ENCODE measurements around the gene GSS. TPM values are rescaled to one million over a fixed set of nuclear protein-coding genes. Genes with fewer than 3 reads are reported as not detected.

Gene GSS
- total and polyA plus RNA-seq, 8 donors: 18.1 to 199 (median 43.7) TPM

- H3K9me3 ChIP-seq: no peaks in the 10 kb centered on the region
- no peak overlapping the region for H3K4me3 ChIP-seq
- peaks cover 18 to 74% (median 48%) of the 10 kb centered on the region in 4 donors for H3K4me1 ChIP-seq
- no peaks in the 10 kb centered on the region for H3K27me3 ChIP-seq
- H3K27ac ChIP-seq: peak overlapping the region in 4 of 5 donors; percentile 7 to 57 (median 49)
- intact Hi-C loops (cut with DNase I; ENCODE audit: low total_unique reads): no loop called here
- H3K36me3 ChIP-seq: peaks cover 0 to 4% (median 0%) of the 10 kb centered on the region in 4 donors
- DNase-seq: no peak
- TF ChIP-seq POLR2A (IDR thresholded peaks at IDR 0.05) (no peak), POLR2AphosphoS5 (IDR thresholded peaks at IDR 0.05) (no peak), EP300 (IDR thresholded peaks at IDR 0.05) (no peak), CTCF (IDR thresholded peaks at IDR 0.05) (no peak)
- WGBS, 5 donors: 47 to 68% (median 61%) methylated on average over 2 of the region's 2 CpGs
Observed at GRCh38 chr20:34891166-34892062, 64.2 kb downstream of the GSS start.

- peaks cover 8 to 71% (median 42%) of the 10 kb centered on the region in 4 donors for H3K4me1 ChIP-seq
- H3K27me3 ChIP-seq: no peaks in the 10 kb centered on the region
- WGBS, 5 donors: 38 to 70% (median 58%) methylated on average over 1 of the region's 1 CpG
- H3K4me3 ChIP-seq: no peak overlapping the region
- H3K27ac ChIP-seq: no peak overlapping the region
- H3K9me3 ChIP-seq: no peaks in the 10 kb centered on the region
- peaks cover 15 to 24% (median 22%) of the 10 kb centered on the region in 4 donors for H3K36me3 ChIP-seq
- DNase-seq: no peak
- TF ChIP-seq POLR2A (IDR thresholded peaks at IDR 0.05) (no peak), CTCF (IDR thresholded peaks at IDR 0.05) (no peak), POLR2AphosphoS5 (IDR thresholded peaks at IDR 0.05) (no peak), EP300 (IDR thresholded peaks at IDR 0.05) (no peak)
- intact Hi-C loops (cut with DNase I; ENCODE audit: low total_unique reads): no loop called here
Observed at GRCh38 chr20:34888468-34888867, 67.1 kb downstream of the GSS start.

- peaks cover 15 to 34% (median 32%) of the 10 kb centered on the region in 4 donors for H3K36me3 ChIP-seq
- H3K4me1 ChIP-seq: peaks cover 12 to 69% (median 43%) of the 10 kb centered on the region in 4 donors
- DNase-seq: no peak
- H3K27ac ChIP-seq: peak overlapping the region in 1 of 5 donors; percentile 23
- TF ChIP-seq POLR2A (IDR thresholded peaks at IDR 0.05) (no peak), POLR2AphosphoS5 (IDR thresholded peaks at IDR 0.05) (no peak), CTCF (IDR thresholded peaks at IDR 0.05) (no peak), EP300 (IDR thresholded peaks at IDR 0.05) (no peak)
- H3K9me3 ChIP-seq: no peaks in the 10 kb centered on the region
- 34 to 63% (median 47%) methylated on average over 3 of the region's 3 CpGs for WGBS, 5 donors
- intact Hi-C loops (cut with DNase I; ENCODE audit: low total_unique reads): no loop called here
- H3K4me3 ChIP-seq: no peak overlapping the region
- H3K27me3 ChIP-seq: no peaks in the 10 kb centered on the region
Observed at GRCh38 chr20:34887023-34887422, 68.6 kb downstream of the GSS start.

- intact Hi-C loops (cut with DNase I; ENCODE audit: low total_unique reads): no loop called here
- H3K9me3 ChIP-seq: no peaks in the 10 kb centered on the region
- 40 to 72% (median 45%) methylated on average over 3 of the region's 3 CpGs for WGBS, 5 donors
- TF ChIP-seq POLR2AphosphoS5 (IDR thresholded peaks at IDR 0.05) (no peak), POLR2A (IDR thresholded peaks at IDR 0.05) (no peak), CTCF (IDR thresholded peaks at IDR 0.05) (no peak), EP300 (IDR thresholded peaks at IDR 0.05) (no peak)
- no peaks in the 10 kb centered on the region for H3K27me3 ChIP-seq
- DNase-seq: no peak
- peaks cover 15 to 34% (median 32%) of the 10 kb centered on the region in 4 donors for H3K36me3 ChIP-seq
- no peak overlapping the region for H3K4me3 ChIP-seq
- peaks cover 12 to 69% (median 37%) of the 10 kb centered on the region in 4 donors for H3K4me1 ChIP-seq
- H3K27ac ChIP-seq: peak overlapping the region in 1 of 5 donors; percentile 23
Observed at GRCh38 chr20:34886122-34886521, 69.5 kb downstream of the GSS start.

Data from stomach (tissue), 9 donors.